Uterus (tissue), 2 donors: ENCODE measurements around the gene ITFG1.

Experiments
- CTCF ChIP-seq, 4 experiments: fragments of 200-600 bp in 2 of 4; fragments of 450-650 bp in 2 of 4; sonication (generic) in 2 of 4; IDR thresholded peaks; one replicate each; pipeline ENCODE4 v1.5.1; 2016 to 2019; ENCODE audit warnings: antibody characterized with exemption in 4 of 4, mild to moderate bottlenecking in 2 of 4, moderate library complexity in 1 of 4
- POLR2A ChIP-seq, 2 donors: fragments of 450-650 bp; IDR thresholded peaks; one replicate each; pipeline ENCODE4 v1.6.1; 2016; ENCODE audit warnings: antibody characterized with exemption in 2 of 2, mild to moderate bottlenecking in 1 of 2, moderate library complexity in 1 of 2

DNA sequence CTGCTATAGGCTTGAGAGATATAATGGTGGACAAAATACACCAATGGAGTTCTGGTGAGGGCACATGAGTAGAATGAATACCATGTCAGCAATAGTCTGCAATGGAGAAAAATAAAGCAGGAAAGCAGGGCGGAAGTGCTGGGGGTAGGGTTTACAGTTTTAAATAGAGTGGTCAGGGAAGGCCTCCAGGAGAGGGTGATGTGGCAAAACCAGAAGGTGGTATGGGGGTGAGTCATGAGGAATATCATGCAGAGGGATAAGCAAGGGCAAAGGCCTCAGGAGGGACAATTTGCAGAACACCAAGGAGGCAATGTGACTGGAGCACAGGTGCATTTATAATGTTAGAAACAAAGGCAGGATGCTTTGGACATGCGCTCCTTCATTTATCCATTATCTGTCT lies 102.0 kb downstream of the ITFG1 start:
- TF ChIP-seq CTCF (IDR thresholded peaks at IDR 0.05) (no peak), POLR2A (IDR thresholded peaks at IDR 0.05) (no peak)
